ENCODE measurements around the gene REM2. TPM values are rescaled to one million over a fixed set of nuclear protein-coding genes. Genes with fewer than 3 reads are reported as not detected.

The REM2 gene
- total RNA-seq, 2 donors from 2014 or later, result 0.43 TPM; not detected in 1

- H3K9me3 Mint-ChIP-seq, result no peaks in the 10 kb centered on the region
- DNase-seq (ENCODE audit: low spot score), result no peak
- H3K4me1 Mint-ChIP-seq (ENCODE audit: low read depth in 2 of 2), result peaks cover 29 to 34% of the 10 kb centered on the region in 2 donors
Observed at GRCh38 chr14:22887260-22887989, 4.4 kb downstream of the REM2 start.

GRCh38 chr14:22887990-22888378 is 5.0 kb downstream of the REM2 start:
- H3K27ac Mint-ChIP-seq, result no peak overlapping the region
- peaks cover 0 to 3% of the 10 kb centered on the region in 2 donors for H3K27me3 Mint-ChIP-seq
- H3K36me3 Mint-ChIP-seq, result no peaks in the 10 kb centered on the region
- peak overlapping the region; percentile 6 for H3K4me3 Mint-ChIP-seq
- H3K9me3 Mint-ChIP-seq, result no peaks in the 10 kb centered on the region
- ATAC-seq (no peak), DNase-seq (ENCODE audit: low spot score) (no peak)
- H3K4me1 Mint-ChIP-seq (ENCODE audit: low read depth in 2 of 2), result peaks cover 29 to 34% of the 10 kb centered on the region in 2 donors

More at GRCh38 chr14:22887260-22887989, 4.4 kb downstream of the REM2 start:
- H3K27me3 Mint-ChIP-seq, result peaks cover 0 to 3% of the 10 kb centered on the region in 2 donors
- H3K36me3 Mint-ChIP-seq, result no peaks in the 10 kb centered on the region
- peak overlapping the region; percentile 64 to 71 for H3K27ac Mint-ChIP-seq
- ATAC-seq, result peak in 1 of 2 donors; percentile 14
- H3K4me3 Mint-ChIP-seq, result peak overlapping the region; percentile 81

DNA sequence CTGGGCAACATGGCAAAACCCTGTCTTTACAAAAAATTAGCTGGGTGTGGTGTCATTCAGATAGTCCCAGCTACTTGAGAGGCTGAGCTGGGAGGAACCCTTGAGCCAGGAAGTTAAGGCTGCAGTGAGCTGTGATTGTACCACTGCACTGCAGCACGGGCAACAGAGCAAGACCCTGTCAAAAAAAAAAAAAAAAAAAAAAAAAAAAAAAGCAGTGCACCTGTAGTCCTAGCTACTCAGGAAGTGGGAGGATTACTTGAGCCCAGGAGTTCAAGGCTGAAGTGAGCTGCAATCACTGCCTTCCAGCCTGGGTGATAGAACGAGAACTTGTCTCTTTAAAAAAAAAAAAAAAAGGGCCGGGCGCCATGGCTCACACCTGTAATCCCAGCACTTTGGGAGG is 5.6 kb downstream of the REM2 start:
- Mint-ChIP-seq H3K4me1 (ENCODE audit: low read depth in 2 of 2) (peaks cover 29 to 30% of the 10 kb centered on the region in 2 donors), H3K27ac (no peak overlapping the region), H3K27me3 (peaks cover 0 to 3% of the 10 kb centered on the region in 2 donors), H3K9me3 (no peaks in the 10 kb centered on the region), H3K36me3 (no peaks in the 10 kb centered on the region), H3K4me3 (no peak overlapping the region)
- DNase-seq (ENCODE audit: low spot score), result no peak
- ATAC-seq, result no peak

- Mint-ChIP-seq H3K4me3 (no peak overlapping the region), H3K9me3 (no peaks in the 10 kb centered on the region), H3K4me1 (ENCODE audit: low read depth in 2 of 2) (peaks cover 22 to 25% of the 10 kb centered on the region in 2 donors), H3K36me3 (no peaks in the 10 kb centered on the region), H3K27ac (no peak overlapping the region), H3K27me3 (no peaks in the 10 kb centered on the region)
- ATAC-seq (no peak), DNase-seq (ENCODE audit: low spot score) (no peak)
Observed at GRCh38 chr14:22890416-22890815, 7.4 kb downstream of the REM2 start.

- no peak for DNase-seq (ENCODE audit: low spot score)
- Mint-ChIP-seq H3K4me1 (ENCODE audit: low read depth in 2 of 2) (peaks cover 11 to 12% of the 10 kb centered on the region in 2 donors), H3K27me3 (no peaks in the 10 kb centered on the region), H3K4me3 (no peak overlapping the region), H3K27ac (no peak overlapping the region), H3K36me3 (no peaks in the 10 kb centered on the region), H3K9me3 (no peaks in the 10 kb centered on the region)
- no peak for ATAC-seq
Observed at GRCh38 chr14:22892488-22892887, 9.5 kb downstream of the REM2 start.

DNA sequence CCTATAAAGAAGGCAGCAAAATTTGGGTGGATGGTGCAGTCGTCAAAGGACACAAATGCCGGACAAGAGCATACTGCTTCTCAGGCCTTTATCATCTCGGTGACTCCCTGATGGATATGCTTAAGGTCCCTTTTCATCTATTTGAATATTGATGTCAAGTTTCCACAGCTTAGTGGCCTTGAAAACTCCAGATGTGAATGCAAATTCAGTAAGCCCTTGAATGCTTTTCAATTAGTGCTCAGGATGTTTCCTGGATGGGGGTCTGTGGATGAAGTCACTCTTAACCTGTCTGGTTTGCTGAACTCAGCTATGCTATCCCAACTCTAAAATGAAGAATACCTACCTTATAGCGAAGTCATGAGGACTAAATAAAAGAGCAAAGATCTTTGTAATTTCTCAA is 10.7 kb downstream of the REM2 start:
- Mint-ChIP-seq H3K4me3 (no peak overlapping the region), H3K27ac (no peak overlapping the region), H3K9me3 (no peaks in the 10 kb centered on the region), H3K27me3 (no peaks in the 10 kb centered on the region), H3K36me3 (peaks cover 5% of the 10 kb centered on the region), H3K4me1 (ENCODE audit: low read depth in 2 of 2) (peaks cover 9 to 11% of the 10 kb centered on the region in 2 donors)
- DNase-seq (ENCODE audit: low spot score) (no peak), ATAC-seq (no peak)

GRCh38 chr14:22895402-22895801 is 12.4 kb downstream of the REM2 start:
- Mint-ChIP-seq H3K36me3 (peaks cover 5% of the 10 kb centered on the region), H3K9me3 (no peaks in the 10 kb centered on the region), H3K27ac (no peak overlapping the region), H3K4me3 (no peak overlapping the region), H3K4me1 (ENCODE audit: low read depth in 2 of 2) (peaks cover 6 to 9% of the 10 kb centered on the region in 2 donors), H3K27me3 (no peaks in the 10 kb centered on the region)
- ATAC-seq (no peak), DNase-seq (ENCODE audit: low spot score) (no peak)

DNA sequence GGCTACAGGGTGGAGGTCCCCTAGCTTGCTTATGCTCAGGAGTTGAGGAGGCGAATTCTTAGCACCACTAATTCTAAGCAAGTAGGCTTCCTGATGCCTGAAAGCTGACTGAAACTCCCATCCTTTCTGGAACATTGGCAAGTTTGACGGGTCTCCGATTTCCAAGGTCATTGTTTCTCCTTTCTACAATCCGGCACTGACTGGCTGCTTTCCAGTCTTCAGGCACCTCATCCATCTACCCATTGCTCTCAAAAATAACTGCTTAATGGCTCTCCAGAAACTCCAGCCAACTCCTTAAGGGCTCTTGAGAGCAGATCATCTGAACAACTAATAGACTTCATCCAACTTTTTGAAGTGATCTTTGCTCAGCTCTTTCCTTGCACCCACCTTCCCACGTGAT is 13.3 kb downstream of the REM2 start:
- no peak for DNase-seq (ENCODE audit: low spot score)
- Mint-ChIP-seq H3K9me3 (no peaks in the 10 kb centered on the region), H3K27me3 (no peaks in the 10 kb centered on the region), H3K4me3 (no peak overlapping the region), H3K27ac (peak overlapping the region in 1 of 2 donors; percentile 7), H3K4me1 (ENCODE audit: low read depth in 2 of 2) (peaks cover 10 to 13% of the 10 kb centered on the region in 2 donors), H3K36me3 (peaks cover 10% of the 10 kb centered on the region)
- ATAC-seq, result no peak

DNA sequence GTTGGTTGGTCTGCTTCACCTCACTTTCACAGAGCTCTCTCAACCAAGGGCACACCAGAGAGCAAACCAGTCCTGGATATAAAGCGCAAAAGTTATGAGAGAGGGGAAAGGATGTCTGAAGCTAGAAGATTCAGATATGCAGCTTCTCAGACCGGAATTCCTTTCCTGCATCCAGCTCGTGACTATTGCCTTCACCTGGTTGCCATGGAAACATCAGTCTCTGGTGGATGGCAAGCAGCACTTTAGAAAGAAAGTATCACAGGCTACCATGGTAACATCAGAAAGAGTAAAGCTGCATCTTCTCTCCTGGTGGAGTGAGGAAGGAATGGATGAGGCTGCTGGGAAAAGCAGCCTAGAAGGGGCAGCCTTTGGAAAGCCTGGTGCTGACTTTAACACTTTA is 13.7 kb downstream of the REM2 start:
- Mint-ChIP-seq H3K4me1 (ENCODE audit: low read depth in 2 of 2) (peaks cover 10 to 13% of the 10 kb centered on the region in 2 donors), H3K4me3 (no peak overlapping the region), H3K27me3 (no peaks in the 10 kb centered on the region), H3K27ac (peak overlapping the region in 1 of 2 donors; percentile 7), H3K9me3 (no peaks in the 10 kb centered on the region), H3K36me3 (peaks cover 13% of the 10 kb centered on the region)
- no peak for DNase-seq (ENCODE audit: low spot score)
- no peak for ATAC-seq

- Mint-ChIP-seq H3K4me1 (ENCODE audit: low read depth in 2 of 2) (peaks cover 10 to 13% of the 10 kb centered on the region in 2 donors), H3K27ac (no peak overlapping the region), H3K36me3 (peaks cover 13% of the 10 kb centered on the region), H3K9me3 (no peaks in the 10 kb centered on the region), H3K27me3 (no peaks in the 10 kb centered on the region), H3K4me3 (no peak overlapping the region)
- no peak for DNase-seq (ENCODE audit: low spot score)
- no peak for ATAC-seq
Observed at GRCh38 chr14:22897357-22897756, 14.3 kb downstream of the REM2 start.

- Mint-ChIP-seq H3K4me3 (no peak overlapping the region), H3K9me3 (no peaks in the 10 kb centered on the region), H3K27ac (no peak overlapping the region), H3K4me1 (ENCODE audit: low read depth in 2 of 2) (peaks cover 10 to 13% of the 10 kb centered on the region in 2 donors), H3K36me3 (peaks cover 13% of the 10 kb centered on the region), H3K27me3 (no peaks in the 10 kb centered on the region)
- ATAC-seq (peak in 1 of 2 donors; percentile 57), DNase-seq (ENCODE audit: low spot score) (no peak)
Observed at GRCh38 chr14:22898302-22899090, 15.5 kb downstream of the REM2 start.

DNA sequence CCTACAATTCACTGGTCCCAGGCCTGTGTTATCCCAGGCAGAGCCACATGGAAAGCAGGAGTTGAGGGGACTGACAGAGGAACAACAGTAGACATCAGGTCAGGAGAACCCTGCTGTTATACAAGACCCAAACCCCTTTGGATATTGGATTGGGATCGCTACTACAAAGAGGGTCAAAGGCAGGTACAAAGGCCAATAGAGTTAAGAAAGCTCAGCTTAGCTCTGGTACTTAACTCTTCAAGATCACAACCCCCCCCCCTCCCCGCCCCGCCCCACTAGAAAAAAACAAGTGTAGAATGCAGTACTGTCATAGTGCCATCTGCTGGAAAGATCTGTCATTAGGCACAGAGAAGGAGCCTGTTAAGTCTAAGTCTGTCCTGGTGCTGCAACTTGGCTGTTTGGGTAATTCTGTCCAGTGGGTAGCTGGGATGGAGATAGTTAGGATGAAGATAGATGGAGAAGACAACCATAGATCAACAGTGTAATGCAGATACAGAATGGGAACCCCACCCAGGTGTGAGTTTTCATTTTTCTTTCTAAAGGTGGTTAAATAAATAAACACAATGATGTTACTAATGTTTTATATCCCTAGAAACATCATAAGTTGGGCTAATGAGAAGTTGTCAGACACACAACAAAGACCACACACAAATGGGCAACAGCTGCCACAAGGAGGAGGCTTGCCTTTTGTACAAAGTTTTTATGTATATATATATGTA is 17.2 kb downstream of the REM2 start:
- DNase-seq (ENCODE audit: low spot score) (no peak), ATAC-seq (peak; percentile 65 to 67)
- H3K36me3 Mint-ChIP-seq, result peaks cover 22% of the 10 kb centered on the region
- H3K27ac Mint-ChIP-seq, result peak overlapping the region in 1 of 2 donors; percentile 10
- H3K27me3 Mint-ChIP-seq, result no peaks in the 10 kb centered on the region
- H3K4me1 Mint-ChIP-seq (ENCODE audit: low read depth in 2 of 2), result peaks cover 10 to 13% of the 10 kb centered on the region in 2 donors
- no peak overlapping the region for H3K4me3 Mint-ChIP-seq
- H3K9me3 Mint-ChIP-seq, result no peaks in the 10 kb centered on the region

GRCh38 chr14:22901799-22902198 is 18.8 kb downstream of the REM2 start:
- no peak for ATAC-seq
- DNase-seq (ENCODE audit: low spot score), result no peak
- Mint-ChIP-seq H3K4me1 (ENCODE audit: low read depth in 2 of 2) (peaks cover 10 to 19% of the 10 kb centered on the region in 2 donors), H3K36me3 (peaks cover 36% of the 10 kb centered on the region), H3K27ac (no peak overlapping the region), H3K4me3 (no peak overlapping the region), H3K27me3 (no peaks in the 10 kb centered on the region), H3K9me3 (no peaks in the 10 kb centered on the region)

DNA sequence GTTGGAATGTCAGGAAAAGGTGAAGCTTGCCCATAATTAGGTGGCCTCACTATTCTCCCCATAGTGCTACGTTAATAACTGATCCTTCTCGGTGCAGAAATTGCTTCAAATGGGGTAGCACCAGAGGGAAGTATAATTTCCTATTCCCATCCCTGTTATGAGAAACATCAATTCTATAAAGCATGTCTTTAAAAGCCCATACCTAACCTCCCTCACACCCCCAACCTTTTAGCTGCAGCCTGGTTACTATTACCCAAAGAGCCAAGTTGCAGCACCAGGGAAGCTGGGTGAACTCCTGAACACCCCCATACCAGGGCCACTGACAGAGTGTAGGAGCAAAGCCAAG is 20.7 kb downstream of the REM2 start:
- no peak overlapping the region for H3K4me3 Mint-ChIP-seq
- H3K36me3 Mint-ChIP-seq, result peaks cover 31% of the 10 kb centered on the region
- no peaks in the 10 kb centered on the region for H3K9me3 Mint-ChIP-seq
- peaks cover 6 to 19% of the 10 kb centered on the region in 2 donors for H3K4me1 Mint-ChIP-seq (ENCODE audit: low read depth in 2 of 2)
- H3K27ac Mint-ChIP-seq, result no peak overlapping the region
- H3K27me3 Mint-ChIP-seq, result no peaks in the 10 kb centered on the region
- ATAC-seq (no peak), DNase-seq (ENCODE audit: low spot score) (no peak)
